Measurements from ENCODE around the gene TNFRSF13B.

The TNFRSF13B gene

DNA sequence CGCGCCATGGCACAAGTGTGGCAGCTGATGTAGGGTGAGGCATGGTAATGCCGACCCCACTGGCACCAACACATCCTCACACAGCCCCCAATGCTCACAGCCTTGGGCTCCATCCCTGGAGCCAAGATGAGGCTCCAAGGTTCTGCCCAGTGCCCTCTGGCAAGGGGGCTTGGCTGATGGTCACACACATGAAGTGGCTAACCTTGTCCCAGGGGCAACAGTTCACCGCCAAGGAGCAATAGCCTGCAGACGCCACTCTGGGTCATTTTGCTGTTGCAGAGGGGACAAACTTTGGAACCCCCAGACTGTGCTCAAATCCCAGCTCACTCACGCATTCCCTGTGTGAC, 26.8 kb downstream of the TNFRSF13B start:
- Mint-ChIP-seq H3K27ac (peak overlapping the region; percentile 60), H3K4me1 (peaks cover 51% of the 10 kb centered on the region), H3K27me3 (no peaks in the 10 kb centered on the region), H3K36me3 (peaks cover 53% of the 10 kb centered on the region), H3K9me3 (peaks cover 5% of the 10 kb centered on the region), H3K4me3 (no peak overlapping the region)
- ATAC-seq (ENCODE audit: low read depth) (no peak), DNase-seq (ENCODE audit: low spot score in 2 of 2) (no peak)

DNA sequence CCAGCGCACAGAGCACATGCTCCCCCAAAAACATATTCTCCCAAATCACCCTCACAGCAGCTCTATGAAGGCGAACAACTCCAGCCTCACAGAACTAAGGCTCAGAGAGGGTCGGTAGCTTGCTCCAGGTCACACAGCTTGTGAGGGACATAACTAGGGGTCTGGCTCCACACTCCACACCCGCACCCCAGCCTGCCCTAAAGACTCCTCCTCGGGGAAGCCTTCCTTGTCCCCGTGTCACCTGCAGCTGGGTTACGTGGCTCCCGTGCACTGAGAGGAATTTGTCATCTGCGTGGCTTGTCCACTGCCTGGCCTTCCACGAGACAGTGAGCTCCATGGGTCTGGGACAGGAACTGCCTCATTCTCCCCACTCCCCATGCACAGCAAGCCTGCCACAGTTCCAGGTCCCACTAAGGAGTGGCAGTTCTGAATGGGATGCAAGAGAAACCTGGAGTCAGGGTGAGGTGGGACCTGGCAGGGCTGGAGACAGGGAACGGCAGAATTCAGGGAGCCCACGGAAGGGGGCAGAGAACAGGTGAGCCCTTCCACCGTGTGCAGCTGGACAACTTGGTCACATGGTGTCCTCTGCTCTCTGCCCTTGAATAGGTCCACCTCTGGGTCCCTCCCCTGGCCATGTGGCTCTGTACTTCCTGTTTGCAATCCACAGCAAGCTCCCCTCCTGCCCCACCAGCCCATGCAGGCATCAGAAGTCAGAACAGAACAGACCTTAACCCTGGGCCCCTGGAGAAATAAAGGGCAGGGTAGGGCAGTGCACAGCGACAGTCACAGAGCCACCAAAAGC, 27.4 kb downstream of the TNFRSF13B start:
- peak overlapping the region; percentile 73 for H3K27ac Mint-ChIP-seq
- peaks cover 52% of the 10 kb centered on the region for H3K4me1 Mint-ChIP-seq
- ATAC-seq (ENCODE audit: low read depth), result no peak
- no peaks in the 10 kb centered on the region for H3K27me3 Mint-ChIP-seq
- H3K4me3 Mint-ChIP-seq, result no peak overlapping the region
- H3K9me3 Mint-ChIP-seq, result peaks cover 5% of the 10 kb centered on the region
- DNase-seq (ENCODE audit: low spot score in 2 of 2), result no peak
- H3K36me3 Mint-ChIP-seq, result peaks cover 52% of the 10 kb centered on the region

GRCh38 chr17:16943541-16944333, 28.2 kb downstream of the TNFRSF13B start:
- peaks cover 3% of the 10 kb centered on the region for H3K9me3 Mint-ChIP-seq
- DNase-seq (ENCODE audit: low spot score in 2 of 2), result no peak
- H3K27ac Mint-ChIP-seq, result peak overlapping the region; percentile 84
- H3K27me3 Mint-ChIP-seq, result no peaks in the 10 kb centered on the region
- ATAC-seq (ENCODE audit: low read depth), result no peak
- peaks cover 52% of the 10 kb centered on the region for H3K36me3 Mint-ChIP-seq
- H3K4me1 Mint-ChIP-seq, result peaks cover 57% of the 10 kb centered on the region
- peak overlapping the region; percentile 18 for H3K4me3 Mint-ChIP-seq

- Mint-ChIP-seq H3K4me3 (no peak overlapping the region), H3K27ac (peak overlapping the region; percentile 84), H3K36me3 (peaks cover 46% of the 10 kb centered on the region), H3K27me3 (no peaks in the 10 kb centered on the region), H3K4me1 (peaks cover 52% of the 10 kb centered on the region), H3K9me3 (no peaks in the 10 kb centered on the region)
- no peak for ATAC-seq (ENCODE audit: low read depth)
- no peak for DNase-seq (ENCODE audit: low spot score in 2 of 2)
These were observed 28.9 kb downstream of the TNFRSF13B start for GRCh38 chr17:16943032-16943352.

- Mint-ChIP-seq H3K27ac (peak overlapping the region; percentile 84), H3K4me1 (peaks cover 46% of the 10 kb centered on the region), H3K36me3 (peaks cover 43% of the 10 kb centered on the region), H3K27me3 (no peaks in the 10 kb centered on the region), H3K4me3 (no peak overlapping the region), H3K9me3 (no peaks in the 10 kb centered on the region)
- no peak for ATAC-seq (ENCODE audit: low read depth)
- no peak for DNase-seq (ENCODE audit: low spot score in 2 of 2)
These were observed 29.5 kb downstream of the TNFRSF13B start for GRCh38 chr17:16942141-16943031.

DNA sequence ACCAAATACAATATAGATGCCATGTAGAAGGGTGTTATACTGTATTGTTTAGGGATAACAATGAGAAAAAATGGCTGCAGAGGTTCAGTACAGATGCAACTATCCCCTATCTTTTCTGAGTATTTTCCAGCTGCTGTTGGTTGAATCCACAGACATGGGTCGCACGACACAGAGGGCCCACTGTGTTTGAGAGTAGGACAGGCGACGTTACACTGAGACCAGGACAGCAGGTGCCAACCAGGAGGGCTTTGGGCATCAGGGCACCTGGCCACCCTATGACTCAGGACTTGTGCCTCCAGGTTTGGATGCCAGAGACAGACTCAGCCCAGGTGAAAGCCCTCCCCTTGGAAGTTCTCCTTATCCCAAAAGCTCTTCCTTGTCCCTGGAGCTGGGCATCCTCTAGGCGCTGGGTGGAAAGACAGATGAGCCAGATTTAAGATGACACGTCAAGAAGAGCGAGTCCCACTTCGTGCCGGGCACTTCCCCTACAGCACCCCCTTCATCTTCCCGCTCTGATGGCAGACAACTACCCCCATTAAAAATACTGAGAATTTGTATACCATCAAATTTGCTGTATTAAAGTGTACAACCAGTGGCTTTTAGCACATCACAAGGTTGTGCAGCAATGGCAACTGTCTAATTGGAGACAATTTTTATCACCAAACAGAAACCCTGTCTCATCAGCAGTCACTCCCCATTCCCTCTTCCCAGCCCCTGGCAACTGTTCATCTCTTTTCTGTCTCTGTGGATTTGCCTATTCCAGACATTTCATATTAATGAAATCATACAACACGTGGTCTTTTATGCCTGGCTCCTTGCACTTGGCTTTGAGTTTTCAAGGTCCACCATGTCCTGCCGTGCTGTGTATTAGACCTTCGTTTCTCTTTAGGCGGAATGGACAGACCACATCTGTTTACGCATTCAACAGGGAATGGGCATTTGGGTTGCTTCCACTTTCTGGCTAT, 30.6 kb downstream of the TNFRSF13B start:
- peaks cover 42% of the 10 kb centered on the region for H3K4me1 Mint-ChIP-seq
- ATAC-seq (ENCODE audit: low read depth) (no peak), DNase-seq (ENCODE audit: low spot score in 2 of 2) (no peak)
- H3K27ac Mint-ChIP-seq, result peak overlapping the region; percentile 84
- peaks cover 41% of the 10 kb centered on the region for H3K36me3 Mint-ChIP-seq
- H3K27me3 Mint-ChIP-seq, result no peaks in the 10 kb centered on the region
- H3K9me3 Mint-ChIP-seq, result no peaks in the 10 kb centered on the region
- H3K4me3 Mint-ChIP-seq, result no peak overlapping the region

- Mint-ChIP-seq H3K4me1 (peaks cover 40% of the 10 kb centered on the region), H3K27ac (no peak overlapping the region), H3K9me3 (no peaks in the 10 kb centered on the region), H3K27me3 (no peaks in the 10 kb centered on the region), H3K36me3 (peaks cover 34% of the 10 kb centered on the region), H3K4me3 (no peak overlapping the region)
- DNase-seq (ENCODE audit: low spot score in 2 of 2) (no peak), ATAC-seq (ENCODE audit: low read depth) (no peak)
These were observed 31.6 kb downstream of the TNFRSF13B start for GRCh38 chr17:16940116-16940881.

DNA sequence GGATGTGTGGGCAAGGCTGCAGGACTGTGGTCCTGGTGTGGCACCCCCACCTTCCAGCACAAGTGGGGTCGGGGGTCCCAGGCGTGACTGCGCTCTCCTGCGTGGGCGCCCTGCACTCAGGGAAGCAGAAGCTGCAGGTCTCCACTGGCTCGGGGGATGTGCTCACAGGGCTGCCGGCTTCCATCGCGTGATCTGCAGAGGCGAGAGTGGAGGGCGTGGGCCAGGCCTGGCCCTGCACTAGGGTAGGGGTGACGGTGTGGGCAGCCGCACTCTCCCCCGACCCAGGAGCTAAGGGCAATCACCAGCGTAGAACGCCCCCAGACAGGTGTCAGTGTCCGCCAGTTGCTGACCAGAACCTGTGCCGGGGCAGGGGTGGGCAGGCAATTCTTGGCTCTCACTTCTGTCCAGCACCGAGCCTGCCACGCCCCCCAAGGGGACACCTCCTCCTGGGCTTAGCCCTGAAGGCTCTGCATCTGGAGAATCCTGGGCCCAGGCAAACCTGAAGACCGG, 32.3 kb downstream of the TNFRSF13B start:
- no peaks in the 10 kb centered on the region for H3K9me3 Mint-ChIP-seq
- H3K27ac Mint-ChIP-seq, result peak overlapping the region; percentile 86
- no peak for DNase-seq (ENCODE audit: low spot score in 2 of 2)
- peaks cover 33% of the 10 kb centered on the region for H3K36me3 Mint-ChIP-seq
- H3K4me1 Mint-ChIP-seq, result peaks cover 38% of the 10 kb centered on the region
- H3K4me3 Mint-ChIP-seq, result no peak overlapping the region
- no peak for ATAC-seq (ENCODE audit: low read depth)
- no peaks in the 10 kb centered on the region for H3K27me3 Mint-ChIP-seq

GRCh38 chr17:16939208-16939576, 32.7 kb downstream of the TNFRSF13B start:
- H3K4me1 Mint-ChIP-seq, result peaks cover 34% of the 10 kb centered on the region
- no peaks in the 10 kb centered on the region for H3K27me3 Mint-ChIP-seq
- DNase-seq (ENCODE audit: low spot score in 2 of 2) (no peak), ATAC-seq (ENCODE audit: low read depth) (no peak)
- H3K9me3 Mint-ChIP-seq, result no peaks in the 10 kb centered on the region
- H3K4me3 Mint-ChIP-seq, result peak overlapping the region; percentile 27
- H3K27ac Mint-ChIP-seq, result peak overlapping the region; percentile 86
- H3K36me3 Mint-ChIP-seq, result peaks cover 30% of the 10 kb centered on the region

DNA sequence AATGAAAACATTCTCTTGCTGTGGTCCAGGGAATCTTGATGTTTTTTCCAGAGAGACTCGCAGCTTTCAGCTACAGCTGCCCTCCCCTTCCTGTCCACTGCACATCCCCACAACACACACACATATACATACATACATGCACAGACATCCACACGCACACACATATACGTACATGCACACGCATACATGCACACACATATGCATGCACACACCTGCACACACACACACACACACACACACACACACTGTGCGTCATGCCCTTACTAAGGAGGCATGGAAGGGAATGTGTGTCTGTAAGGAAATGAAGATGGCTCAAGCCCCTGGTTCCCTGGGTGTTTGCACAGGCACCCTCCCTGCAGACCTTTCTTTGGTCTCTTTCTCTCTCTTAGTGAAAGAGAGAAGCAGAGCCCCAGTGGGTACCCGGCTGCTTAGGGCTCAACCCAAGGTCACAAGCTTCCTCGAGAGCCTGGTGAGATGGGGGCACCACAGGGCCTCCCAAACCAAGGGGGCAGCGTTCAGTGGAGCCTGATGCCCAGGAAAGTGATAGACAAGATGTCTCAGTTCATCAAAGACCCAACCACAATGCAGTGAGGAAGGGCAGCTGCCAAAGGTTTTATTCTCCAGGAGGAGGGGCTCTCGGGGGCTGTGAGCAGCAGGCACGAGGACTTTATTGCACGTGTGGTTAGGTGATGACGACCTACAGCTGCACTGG, 33.3 kb downstream of the TNFRSF13B start:
- H3K27me3 Mint-ChIP-seq, result no peaks in the 10 kb centered on the region
- H3K9me3 Mint-ChIP-seq, result no peaks in the 10 kb centered on the region
- H3K36me3 Mint-ChIP-seq, result peaks cover 28% of the 10 kb centered on the region
- H3K4me1 Mint-ChIP-seq, result peaks cover 34% of the 10 kb centered on the region
- DNase-seq (ENCODE audit: low spot score in 2 of 2) (no peak), ATAC-seq (ENCODE audit: low read depth) (no peak)
- no peak overlapping the region for H3K4me3 Mint-ChIP-seq
- H3K27ac Mint-ChIP-seq, result peak overlapping the region; percentile 86

DNA sequence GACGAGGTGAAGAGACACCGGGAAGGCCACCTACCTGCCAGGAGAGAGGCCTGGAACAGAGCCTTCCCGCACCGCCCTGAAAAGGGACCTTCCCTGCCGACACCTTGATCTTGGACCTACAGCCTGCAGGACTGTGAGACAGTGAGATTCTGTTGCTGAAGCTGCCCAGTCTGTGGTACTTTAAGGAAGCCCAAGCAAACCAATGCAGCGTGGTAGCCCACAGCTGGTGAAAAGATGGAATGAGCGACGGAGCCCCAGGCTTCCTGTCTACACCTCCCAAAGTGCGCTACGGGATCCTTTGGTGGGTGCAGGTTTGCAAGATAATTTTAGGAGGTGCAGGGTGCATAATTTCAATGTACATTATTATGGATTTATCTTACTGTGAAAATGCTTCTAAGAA, 33.9 kb downstream of the TNFRSF13B start:
- Mint-ChIP-seq H3K27ac (peak overlapping the region; percentile 86), H3K4me3 (no peak overlapping the region), H3K27me3 (no peaks in the 10 kb centered on the region), H3K9me3 (no peaks in the 10 kb centered on the region), H3K36me3 (peaks cover 23% of the 10 kb centered on the region), H3K4me1 (peaks cover 28% of the 10 kb centered on the region)
- ATAC-seq (ENCODE audit: low read depth) (no peak), DNase-seq (ENCODE audit: low spot score in 2 of 2) (no peak)

DNA sequence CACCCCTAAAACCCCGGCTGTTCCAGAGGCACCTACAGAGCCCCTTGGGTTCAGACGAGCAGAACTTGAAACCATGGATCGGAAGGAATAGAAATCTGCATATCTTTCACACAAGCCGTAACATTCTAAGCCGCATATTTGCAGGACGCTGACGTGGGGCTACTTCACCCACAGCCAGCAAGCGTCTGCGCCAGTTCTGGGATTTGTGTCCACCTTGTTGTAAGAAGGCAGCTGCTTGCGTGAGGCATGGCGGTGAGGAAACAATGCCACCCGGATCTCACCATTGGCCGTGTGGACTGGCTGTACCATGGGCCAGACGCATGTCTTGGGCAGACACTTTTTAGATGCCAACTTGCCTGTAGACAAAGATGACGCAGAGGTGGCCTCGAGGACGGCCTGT, 34.5 kb downstream of the TNFRSF13B start:
- H3K27ac Mint-ChIP-seq, result no peak overlapping the region
- DNase-seq (ENCODE audit: low spot score in 2 of 2) (no peak), ATAC-seq (ENCODE audit: low read depth) (no peak)
- H3K27me3 Mint-ChIP-seq, result no peaks in the 10 kb centered on the region
- H3K4me1 Mint-ChIP-seq, result peaks cover 26% of the 10 kb centered on the region
- H3K9me3 Mint-ChIP-seq, result no peaks in the 10 kb centered on the region
- peaks cover 22% of the 10 kb centered on the region for H3K36me3 Mint-ChIP-seq
- no peak overlapping the region for H3K4me3 Mint-ChIP-seq

Measured in memory B cell (primary cell).